ENCODE data around the gene PSEN2. TPM values are rescaled to one million over a fixed set of nuclear protein-coding genes. Genes with fewer than 3 reads are reported as not detected.

The PSEN2 gene
- total RNA-seq (2014; rRNA removed; shearing (Covaris generic)) (1.2 and 1.7 TPM in 2 replicates), total RNA-seq (2022) (0.48 TPM in 1 of 2 replicates, not detected in the other), Bru-seq, nascent RNA (not detected), BruChase-seq, experiment 1, labeled RNA remaining after a 6-hour chase (percentile 11 among the genes with signal in this experiment), BruChase-seq, experiment 2, labeled RNA remaining after a 2-hour chase (percentile 5 among the genes with signal in this experiment)
- long read RNA-seq, partial matches to known transcripts, result 1 of 1 reads
- long read RNA-seq, other reads (novel, unspliced or antisense), result 0 of 1 reads

DNA sequence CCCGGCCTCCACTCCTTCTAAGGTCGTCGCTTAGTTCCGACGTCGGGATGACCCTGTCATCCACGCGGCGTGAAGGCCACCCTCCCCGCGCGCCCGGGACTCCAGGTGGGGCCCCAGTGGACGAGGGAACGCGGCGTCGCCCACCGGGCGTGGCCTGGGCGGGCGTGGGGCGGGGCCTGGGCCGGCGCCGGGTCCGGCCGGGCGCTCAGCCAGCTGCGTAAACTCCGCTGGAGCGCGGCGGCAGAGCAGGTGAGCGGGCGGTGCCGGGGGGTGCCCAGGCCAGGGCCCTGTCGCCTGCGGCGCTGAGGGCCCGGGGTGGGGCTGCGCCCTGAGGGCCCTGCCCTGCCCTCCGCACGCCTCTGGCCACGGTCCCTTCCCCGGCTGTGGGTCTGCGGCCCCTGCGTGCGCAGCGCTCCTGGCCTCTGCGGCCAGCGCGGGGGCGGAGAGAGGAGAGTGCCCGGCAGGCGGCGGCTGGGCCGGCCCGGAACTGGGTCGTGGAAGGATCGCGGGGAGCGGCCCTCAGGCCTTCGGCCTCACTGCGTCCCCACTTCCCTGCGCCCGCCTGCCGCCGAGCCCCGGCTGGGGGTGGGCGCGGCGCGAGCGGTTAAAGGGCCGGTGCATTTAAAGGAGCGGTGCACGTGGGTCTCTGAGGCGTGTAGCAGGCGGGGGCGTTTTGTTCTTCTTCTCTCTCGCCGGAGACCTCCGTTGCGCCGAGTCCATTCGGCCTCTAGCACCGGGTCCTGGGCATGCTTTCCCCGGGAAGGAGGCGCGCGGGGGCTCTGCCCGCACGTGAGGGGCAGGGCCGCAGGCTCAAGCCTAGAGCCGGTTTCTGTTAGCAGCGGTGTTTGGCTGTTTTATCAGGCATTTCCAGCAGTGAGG is at the start of gene PSEN2:
Gene PSEN2 (plus strand): TSS at position 216 of the 879 bp plus-strand sequence. CDS start 11,292 bp downstream, outside the sequence.
- CTCF ChIA-PET (ENCODE audit: unreplicated experiment), result no interaction called here
- POLR2A ChIA-PET, result interaction anchor here (0.5 kb wide), 1 partner anchor 123 kb away, joined by 3 read pairs; no protein-coding TSS in a partner anchor

DNA sequence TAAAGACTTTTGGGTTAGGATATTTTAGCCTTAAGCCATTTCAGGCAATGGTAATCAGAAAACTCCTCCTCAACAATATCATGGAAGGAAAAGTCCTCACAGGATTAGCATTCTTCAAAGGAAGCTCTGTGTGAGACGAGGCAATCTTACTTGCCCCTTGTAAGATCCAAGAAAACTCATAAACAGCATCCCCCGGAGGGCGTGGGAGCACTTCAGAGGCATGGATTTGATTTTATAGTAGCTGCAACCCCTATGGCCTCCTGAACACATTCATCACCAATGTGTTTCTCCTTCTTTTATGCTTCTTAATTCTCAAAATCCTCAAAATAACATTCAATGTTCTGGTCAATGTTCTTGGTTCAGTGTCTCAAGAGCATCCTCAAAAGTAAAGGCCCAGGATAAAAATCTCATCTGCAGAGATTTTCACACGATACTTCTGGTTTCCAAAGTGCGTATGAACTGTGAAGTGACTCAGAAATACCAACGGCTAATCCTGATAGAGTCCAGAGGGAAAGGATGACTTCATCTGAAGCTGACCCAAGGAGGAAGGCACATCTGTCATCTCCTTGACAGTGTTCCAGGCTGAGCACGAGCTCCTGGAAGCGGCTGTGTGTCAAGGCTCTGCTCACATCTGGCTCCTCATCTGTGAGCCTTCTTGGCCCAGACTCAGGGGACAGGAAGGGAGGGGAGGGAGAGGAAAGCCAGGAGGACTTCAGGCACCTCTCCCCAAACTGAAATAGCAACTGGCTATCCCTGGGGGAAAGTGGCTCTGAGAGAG is 49.3 kb upstream of the PSEN2 start:
- Histone ChIP-seq H3K4me1 (ENCODE audit: insufficient read depth, low read length, poor library complexity, severe bottlenecking) (peaks cover 41% of the 10 kb centered on the region), H3K79me2 (ENCODE audit: insufficient read depth, low read depth, low read length) (no peaks in the 10 kb centered on the region), H3K4me3 (ENCODE audit: low read depth, low read length, poor library complexity, severe bottlenecking) (no peak overlapping the region), H4K20me1 (ENCODE audit: insufficient read depth, low read length) (no peaks in the 10 kb centered on the region), H2AFZ (ENCODE audit: low read length) (no peak overlapping the region), H3K4me2 (ENCODE audit: low read length) (no peak overlapping the region), H3K9me3 (ENCODE audit: low read length) (no peaks in the 10 kb centered on the region), H3K27ac (ENCODE audit: low read depth, low read length, poor library complexity, severe bottlenecking) (no peak overlapping the region), H3K9me2 (ENCODE audit: insufficient read depth, low read length) (no peaks in the 10 kb centered on the region), H3K36me3 (ENCODE audit: insufficient read depth, low read length) (no peaks in the 10 kb centered on the region)
- TF ChIP-seq EZH2phosphoT487 (IDR thresholded peaks at IDR 0.05; ENCODE audit: borderline replicate concordance, low read depth, low read length), result no peak
- TF ChIP-seq, protein P1, sequence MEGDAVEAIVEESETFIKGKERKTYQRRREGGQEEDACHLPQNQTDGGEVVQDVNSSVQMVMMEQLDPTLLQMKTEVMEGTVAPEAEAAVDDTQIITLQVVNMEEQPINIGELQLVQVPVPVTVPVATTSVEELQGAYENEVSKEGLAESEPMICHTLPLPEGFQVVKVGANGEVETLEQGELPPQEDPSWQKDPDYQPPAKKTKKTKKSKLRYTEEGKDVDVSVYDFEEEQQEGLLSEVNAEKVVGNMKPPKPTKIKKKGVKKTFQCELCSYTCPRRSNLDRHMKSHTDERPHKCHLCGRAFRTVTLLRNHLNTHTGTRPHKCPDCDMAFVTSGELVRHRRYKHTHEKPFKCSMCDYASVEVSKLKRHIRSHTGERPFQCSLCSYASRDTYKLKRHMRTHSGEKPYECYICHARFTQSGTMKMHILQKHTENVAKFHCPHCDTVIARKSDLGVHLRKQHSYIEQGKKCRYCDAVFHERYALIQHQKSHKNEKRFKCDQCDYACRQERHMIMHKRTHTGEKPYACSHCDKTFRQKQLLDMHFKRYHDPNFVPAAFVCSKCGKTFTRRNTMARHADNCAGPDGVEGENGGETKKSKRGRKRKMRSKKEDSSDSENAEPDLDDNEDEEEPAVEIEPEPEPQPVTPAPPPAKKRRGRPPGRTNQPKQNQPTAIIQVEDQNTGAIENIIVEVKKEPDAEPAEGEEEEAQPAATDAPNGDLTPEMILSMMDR (conservative IDR thresholded peaks at IDR 0.05; ENCODE audit: low read length), result no peak
- POLR2A ChIA-PET, result no interaction called here
- CTCF ChIA-PET (ENCODE audit: unreplicated experiment), result no interaction called here
- no TSS peak for BruUV-seq (replicated peaks)
- intact Hi-C loops (cut with micrococcal nuclease; ENCODE audit: unreplicated experiment), result no loop called here
- DNase-seq (ENCODE audit: low spot score), result no peak

More for the DNA sequence above, at the start of gene PSEN2:
- TF ChIP-seq, protein P1 (conservative IDR thresholded peaks at IDR 0.05; ENCODE audit: low read length), result no peak
- no peak for TF ChIP-seq EZH2phosphoT487 (IDR thresholded peaks at IDR 0.05; ENCODE audit: borderline replicate concordance, low read depth, low read length)
- Histone ChIP-seq H3K79me2 (ENCODE audit: insufficient read depth, low read depth, low read length) (no peaks in the 10 kb centered on the region), H3K4me3 (ENCODE audit: low read depth, low read length, poor library complexity, severe bottlenecking) (peak within 1 kb of the TSS; percentile 54), H3K4me1 (ENCODE audit: insufficient read depth, low read length, poor library complexity, severe bottlenecking) (peaks cover 6% of the 10 kb centered on the region), H4K20me1 (ENCODE audit: insufficient read depth, low read length) (no peaks in the 10 kb centered on the region), H3K36me3 (ENCODE audit: insufficient read depth, low read length) (no peaks in the 10 kb centered on the region), H3K9me3 (ENCODE audit: low read length) (no peaks in the 10 kb centered on the region), H3K9me2 (ENCODE audit: insufficient read depth, low read length) (no peaks in the 10 kb centered on the region), H2AFZ (ENCODE audit: low read length) (peak within 1 kb of the TSS; percentile 53; the same call in 1 of the 2 replicates), H3K27ac (ENCODE audit: low read depth, low read length, poor library complexity, severe bottlenecking) (no peak within 1 kb of the TSS), H3K4me2 (ENCODE audit: low read length) (peak within 1 kb of the TSS; percentile 68)
- BruUV-seq (replicated peaks), result no TSS peak
- peak; percentile 51 for DNase-seq (ENCODE audit: low spot score)
- intact Hi-C loops (cut with micrococcal nuclease; ENCODE audit: unreplicated experiment), result no loop called here
